NCI-H446 treated with DMSO at 0.1 percent for 48 hours (cell line): ENCODE measurements around the gene MIA2.
"Not testable (repeated sequence)": the region's sequence is repeated elsewhere in the genome, so short reads cannot be mapped to it uniquely, and the experiment has no call there.

ENCODE experiments used
- DNase-seq: peaks from one replicate; lab custom pipeline; 2025; lab: John Stamatoyannopoulos, UW

The MIA2 gene

GRCh38 chr14:39268393-39268792 is 34.7 kb downstream of the MIA2 start:
- DNase-seq = no peak

GRCh38 chr14:39272918-39273317 is 39.2 kb downstream of the MIA2 start:
- DNase-seq = no peak

- no peak for DNase-seq
Measured at GRCh38 chr14:39275395-39275794, 41.7 kb downstream of the MIA2 start.

DNA sequence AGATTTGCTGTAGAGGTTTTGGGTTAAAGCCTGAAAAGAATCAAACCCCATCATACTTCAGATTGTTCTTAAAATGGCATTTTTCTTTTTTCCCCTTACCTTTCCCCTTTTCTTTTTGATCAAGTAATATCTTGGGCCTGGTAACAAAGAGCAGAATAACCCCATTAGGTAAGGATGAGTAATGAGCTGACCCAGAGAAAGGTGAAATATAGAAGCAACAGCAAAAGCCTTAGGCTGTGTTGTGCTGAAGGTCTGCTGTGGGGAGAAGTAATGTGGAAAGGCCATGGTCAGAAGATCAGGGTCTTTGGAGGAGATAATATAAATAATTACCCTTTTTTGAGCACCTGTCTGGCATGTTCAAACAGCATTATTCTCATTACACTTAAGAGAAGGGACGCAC is 42.3 kb downstream of the MIA2 start:
- no peak for DNase-seq

DNA sequence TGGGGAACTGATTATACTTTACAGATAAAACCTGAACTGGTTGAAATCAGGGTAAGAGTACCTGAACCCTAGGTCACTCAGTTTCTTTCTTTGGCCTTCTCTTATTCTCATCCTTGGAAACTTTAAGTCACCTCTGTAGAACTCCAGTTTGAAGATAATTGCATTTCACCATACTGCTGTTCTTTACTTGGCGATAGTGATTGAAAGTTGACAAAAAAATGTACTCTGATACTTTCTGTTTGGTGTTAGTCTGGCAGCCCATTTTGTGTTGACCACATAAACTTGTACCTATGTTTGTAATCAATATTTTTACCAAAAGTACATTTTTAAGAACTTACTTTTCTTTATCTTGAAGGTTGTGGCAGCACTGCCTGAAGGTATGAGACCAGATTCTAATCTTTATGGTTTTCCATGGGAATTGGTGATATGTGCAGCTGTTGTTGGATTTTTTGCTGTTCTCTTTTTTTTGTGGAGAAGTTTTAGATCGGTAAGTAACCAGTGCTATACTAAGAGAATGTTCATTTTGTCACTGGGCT is 42.9 kb downstream of the MIA2 start:
- no peak for DNase-seq

- DNase-seq = no peak
Measured at GRCh38 chr14:39279515-39279914, 45.8 kb downstream of the MIA2 start.

DNA sequence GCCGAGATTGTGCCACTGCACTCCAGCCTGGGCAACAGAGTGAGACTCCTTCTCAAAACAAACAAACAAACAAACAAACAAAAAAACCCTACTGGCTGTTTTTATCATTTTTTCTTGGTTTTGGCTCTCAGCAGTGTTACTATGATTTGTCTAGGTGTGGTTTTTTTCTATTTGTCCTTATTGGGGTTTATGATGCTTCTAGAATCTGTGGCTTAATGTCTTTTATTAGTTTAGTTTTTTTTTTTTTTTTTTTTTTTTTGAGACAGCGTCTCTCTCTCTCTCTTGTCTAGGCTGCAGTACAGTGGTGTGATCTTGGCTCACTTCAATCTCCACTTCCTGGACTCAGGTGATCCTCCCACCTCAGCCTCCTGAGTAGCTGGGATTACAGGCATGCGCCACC is 47.0 kb downstream of the MIA2 start:
- DNase-seq = not testable (repeated sequence)

DNA sequence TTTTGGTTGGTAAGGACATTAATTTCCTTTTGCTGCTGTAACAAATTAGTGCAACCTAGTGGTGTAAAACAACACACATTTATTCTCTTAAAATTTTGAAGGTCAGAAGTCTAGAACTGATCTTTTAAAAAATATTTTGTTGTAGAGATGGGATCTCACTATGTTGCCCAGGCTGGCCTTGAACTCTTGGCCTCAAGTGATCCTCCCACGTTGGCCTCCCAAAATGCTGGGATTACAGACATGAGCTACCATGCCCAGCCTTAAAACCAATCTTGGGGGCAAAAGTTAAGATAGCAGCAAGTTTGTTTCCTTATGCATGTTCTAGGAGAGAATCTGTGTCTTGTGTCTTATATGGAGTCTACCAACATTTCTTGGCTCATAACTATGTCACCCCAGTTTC is 55.8 kb downstream of the MIA2 start:
- no peak for DNase-seq

DNA sequence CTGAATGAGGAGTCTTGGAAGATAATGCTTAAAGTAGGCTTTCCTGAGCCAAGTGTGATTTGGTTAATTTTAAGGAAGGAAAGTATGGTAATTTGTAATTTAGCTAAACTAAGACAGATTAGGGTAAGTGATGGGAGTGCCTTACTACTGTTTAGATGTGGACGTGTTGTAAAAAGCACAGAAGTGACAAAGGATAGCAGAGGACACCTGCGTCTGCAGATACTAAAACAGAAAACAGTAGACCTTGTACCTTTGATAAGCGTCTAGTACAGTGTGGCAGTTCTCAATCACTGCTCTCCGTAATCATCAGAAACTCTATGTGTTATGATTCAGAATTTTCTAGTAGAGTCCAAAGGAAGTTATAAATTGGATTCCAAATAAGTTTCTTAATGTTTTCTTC is 58.0 kb downstream of the MIA2 start:
- no peak for DNase-seq

- no peak for DNase-seq
Measured at GRCh38 chr14:39293629-39294028, 59.9 kb downstream of the MIA2 start.

GRCh38 chr14:39300389-39300788 is 66.7 kb downstream of the MIA2 start:
- not testable (repeated sequence) for DNase-seq

GRCh38 chr14:39302124-39302810 is 68.6 kb downstream of the MIA2 start:
- no peak for DNase-seq

- no peak for DNase-seq
Measured at GRCh38 chr14:39303115-39303514, 69.4 kb downstream of the MIA2 start.

- DNase-seq = no peak
Measured at GRCh38 chr14:39307815-39308214, 74.1 kb downstream of the MIA2 start.

GRCh38 chr14:39310051-39310450 is 76.3 kb downstream of the MIA2 start:
- DNase-seq = no peak

- DNase-seq = no peak
Measured at GRCh38 chr14:39315859-39316444, 82.2 kb downstream of the MIA2 start.

DNA sequence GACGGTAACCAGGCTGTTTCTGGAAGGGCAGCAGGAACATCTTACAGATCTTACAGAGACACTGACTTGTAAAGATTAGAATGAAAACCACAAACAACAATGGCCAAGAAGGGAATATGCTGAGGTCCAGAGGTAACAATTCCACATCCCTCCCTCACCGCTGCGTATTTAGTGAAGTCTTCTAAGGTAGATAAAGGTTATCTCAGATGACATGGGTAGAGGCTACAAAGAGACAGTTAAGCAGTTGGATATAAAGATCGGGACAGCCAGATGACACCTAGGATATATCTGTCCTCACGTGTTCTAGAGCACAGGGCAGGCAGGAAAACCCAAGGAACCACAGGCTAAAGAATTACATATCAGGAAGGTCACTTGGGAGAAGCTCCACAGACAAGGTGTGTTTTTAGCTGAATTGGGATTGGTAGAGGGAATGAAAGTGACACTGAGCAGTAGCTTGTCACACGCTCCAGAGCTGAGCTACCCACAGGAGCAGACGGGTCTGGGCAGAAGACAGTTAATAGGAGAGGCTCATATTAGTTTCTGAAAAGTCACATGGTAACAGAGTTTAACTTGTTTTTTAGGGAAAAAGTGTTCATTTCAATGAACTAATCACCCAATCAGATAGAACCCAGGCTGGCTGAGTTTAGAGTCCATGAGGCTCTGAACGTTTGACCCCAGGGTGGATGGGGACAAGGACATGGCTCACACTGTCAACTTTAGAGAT is 83.3 kb downstream of the MIA2 start:
- no peak for DNase-seq

GRCh38 chr14:39318574-39318973 is 84.9 kb downstream of the MIA2 start:
- DNase-seq = no peak

DNA sequence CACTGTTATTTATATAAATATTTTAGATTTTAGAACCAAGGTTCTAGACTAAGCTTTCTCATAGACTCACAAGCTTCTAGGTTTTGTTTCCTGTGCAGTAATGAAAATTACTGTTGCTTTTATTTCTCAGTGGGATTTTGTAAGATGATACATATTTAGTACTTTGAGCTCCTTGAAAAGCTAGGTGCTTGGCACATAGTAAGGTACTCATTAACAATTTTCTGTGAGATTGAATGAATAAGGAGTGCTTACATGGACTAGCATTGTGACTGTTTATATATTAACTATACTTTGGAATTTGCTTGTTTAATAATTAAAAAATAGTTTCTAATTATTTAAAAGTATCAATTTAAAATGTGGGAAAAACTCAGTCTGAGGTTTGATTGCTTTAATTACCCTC is 85.7 kb downstream of the MIA2 start:
- DNase-seq = no peak

DNA sequence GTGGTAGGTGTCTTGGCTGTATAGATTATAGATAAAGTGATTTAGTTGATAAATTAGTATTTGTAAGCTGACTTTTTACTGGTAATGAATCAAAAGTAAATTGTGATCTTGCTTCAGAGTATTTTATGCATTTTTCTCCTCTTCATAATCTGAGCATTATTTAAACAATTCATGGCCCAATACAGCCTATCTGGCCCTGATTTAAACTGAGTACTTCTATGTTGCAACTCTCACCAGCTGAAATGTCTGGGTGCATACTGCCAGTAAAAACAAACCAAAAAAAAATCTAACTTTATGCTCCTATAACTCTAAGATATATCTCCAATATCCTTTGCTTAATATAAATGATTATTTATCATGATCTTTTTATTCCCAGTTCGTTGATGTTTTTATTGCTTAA is 86.6 kb downstream of the MIA2 start:
- no peak for DNase-seq

DNA sequence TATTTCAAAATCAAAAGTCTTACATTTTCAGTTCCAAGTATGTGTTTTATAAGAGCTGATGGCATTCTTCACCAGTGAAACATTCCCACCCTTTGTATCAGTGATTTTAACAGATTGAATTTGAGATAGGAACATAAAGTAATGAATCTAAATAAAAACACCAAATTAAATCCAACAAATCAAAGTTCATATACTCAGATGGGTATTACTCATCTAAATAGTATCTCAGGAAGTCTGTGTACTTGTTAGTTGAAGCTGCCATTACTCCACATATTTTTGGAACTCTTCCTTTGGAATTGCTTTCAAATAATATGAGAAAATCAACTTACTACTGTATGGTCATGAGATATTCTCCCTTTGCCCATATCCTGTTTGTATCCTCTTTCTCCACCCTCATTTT is 89.1 kb downstream of the MIA2 start:
- DNase-seq = no peak

GRCh38 chr14:39324097-39324496 is 90.4 kb downstream of the MIA2 start:
- no peak for DNase-seq

GRCh38 chr14:39339003-39339402 is 105.3 kb downstream of the MIA2 start:
- DNase-seq = no peak
